ENCODE results near the gene ZMAT2.
"Not testable (repeated sequence)": the region's sequence is repeated elsewhere in the genome, so short reads cannot be mapped to it uniquely, and the experiment has no call there.

Gene ZMAT2

DNA sequence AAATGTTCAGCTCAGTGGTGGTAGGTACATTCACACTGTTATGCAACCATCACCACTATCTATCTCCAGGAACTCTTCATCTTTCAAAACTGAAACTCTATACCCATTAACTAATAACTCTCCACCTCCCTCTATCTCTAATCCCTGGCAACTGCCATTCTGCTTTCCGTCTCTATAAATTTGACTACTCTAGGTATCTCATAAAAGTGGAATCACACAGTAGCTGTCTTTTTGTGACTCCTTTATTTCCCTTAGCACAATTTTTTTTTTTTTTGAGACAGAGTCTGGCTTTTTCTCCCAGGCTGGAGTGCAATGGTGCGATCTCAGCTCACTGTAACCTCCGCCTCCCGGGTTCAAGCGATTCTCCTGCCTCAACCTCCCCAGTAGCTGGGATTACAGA is 21.1 kb downstream of the ZMAT2 start:
- not testable (repeated sequence) for H3K27ac Mint-ChIP-seq; H3K36me3 Mint-ChIP-seq; DNase-seq; H3K9me3 Mint-ChIP-seq; ATAC-seq (replicated peaks); H3K4me3 Mint-ChIP-seq
- Mint-ChIP-seq H3K4me1 (peaks cover 3 to 17% of the 10 kb centered on the region in 2 donors), H3K27me3 (peaks cover 11 to 47% of the 10 kb centered on the region in 2 donors)

DNA sequence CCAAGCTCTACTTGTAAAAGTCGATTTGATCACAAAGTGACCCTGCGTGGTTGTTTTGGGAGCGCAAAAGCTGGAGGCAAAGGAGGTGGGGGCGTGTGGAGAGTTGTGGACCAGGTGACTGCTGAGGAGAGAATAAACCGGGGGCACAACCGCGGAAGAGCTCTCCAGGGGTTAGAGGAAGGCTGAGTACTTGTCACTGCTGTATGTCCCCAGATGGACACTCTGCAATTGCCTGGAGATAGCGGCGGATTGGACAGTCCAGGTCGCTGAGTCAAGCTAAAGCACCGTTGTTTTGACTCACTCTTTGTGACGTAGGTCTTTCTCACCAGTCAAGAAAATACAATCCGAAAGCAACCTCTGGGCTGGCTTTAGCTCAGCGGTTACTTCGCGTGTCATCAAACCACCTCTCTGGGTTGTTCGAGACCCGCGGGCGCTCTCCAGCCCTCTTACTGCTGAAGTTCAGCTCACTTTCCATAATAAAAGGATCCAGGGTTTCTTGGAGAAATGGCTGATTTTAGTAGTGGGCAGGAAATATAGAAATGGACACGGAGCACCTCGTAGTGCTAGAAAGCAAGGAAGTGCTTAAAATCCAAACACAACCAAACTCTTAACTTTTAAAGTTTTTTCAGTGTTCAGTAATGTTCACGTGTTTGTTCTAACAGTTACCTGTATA is 25.7 kb downstream of the ZMAT2 start:
- ATAC-seq (replicated peaks) (peak; percentile 89 to 95), DNase-seq (peak; percentile 59)
- peak overlapping the region; percentile 58 to 60 for H3K4me3 Mint-ChIP-seq
- H3K36me3 Mint-ChIP-seq = peaks cover 0 to 3% of the 10 kb centered on the region in 2 donors
- H3K27me3 Mint-ChIP-seq = peaks cover 27 to 66% of the 10 kb centered on the region in 2 donors
- no peaks in the 10 kb centered on the region for H3K9me3 Mint-ChIP-seq
- peaks cover 3 to 9% of the 10 kb centered on the region in 2 donors for H3K4me1 Mint-ChIP-seq
- peak overlapping the region; percentile 96 for H3K27ac Mint-ChIP-seq

DNA sequence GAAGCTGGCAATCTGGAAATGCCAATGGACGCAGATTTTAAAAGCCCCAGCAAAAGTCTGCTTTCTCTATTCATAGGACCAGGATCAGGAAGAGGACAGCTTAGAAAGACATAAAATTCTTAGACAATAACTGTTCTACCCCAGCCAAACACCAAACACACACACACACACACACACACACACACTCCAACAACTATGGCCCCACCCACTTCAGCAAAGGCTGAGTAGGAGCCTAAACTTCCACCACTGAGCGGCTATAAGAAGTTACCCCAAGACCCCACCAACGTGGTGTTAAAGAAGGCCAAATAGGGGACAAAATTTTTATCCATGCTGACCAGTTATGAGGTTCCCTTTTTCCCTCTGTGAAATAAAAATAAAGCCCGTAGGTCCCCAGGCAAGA is 32.9 kb downstream of the ZMAT2 start:
- H3K36me3 Mint-ChIP-seq = no peaks in the 10 kb centered on the region
- no peaks in the 10 kb centered on the region for H3K4me1 Mint-ChIP-seq
- H3K27ac Mint-ChIP-seq = no peak overlapping the region
- ATAC-seq (replicated peaks) (no peak), DNase-seq (no peak)
- peaks cover 35 to 54% of the 10 kb centered on the region in 2 donors for H3K27me3 Mint-ChIP-seq
- no peak overlapping the region for H3K4me3 Mint-ChIP-seq
- H3K9me3 Mint-ChIP-seq = peaks cover 0 to 4% of the 10 kb centered on the region in 2 donors

DNA sequence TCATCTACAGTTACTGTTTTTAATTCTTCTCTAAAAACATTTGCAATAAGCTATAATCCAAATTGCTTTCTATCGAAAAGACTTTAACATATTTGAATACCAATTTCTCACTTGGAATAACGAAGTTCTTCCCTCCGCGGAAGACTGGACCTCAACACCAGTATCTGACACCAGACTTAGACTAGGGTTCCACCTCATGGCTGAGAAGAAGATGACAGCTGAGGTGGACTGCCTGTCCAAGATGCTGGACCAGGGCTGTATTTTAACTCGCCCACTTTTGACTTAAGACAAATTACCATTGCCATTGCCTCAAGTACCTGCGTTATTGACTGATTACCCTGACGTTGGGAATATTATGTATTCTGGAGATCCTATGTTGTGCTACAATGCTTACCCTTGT is 34.1 kb downstream of the ZMAT2 start:
- H3K9me3 Mint-ChIP-seq = peaks cover 0 to 4% of the 10 kb centered on the region in 2 donors
- no peaks in the 10 kb centered on the region for H3K36me3 Mint-ChIP-seq
- H3K27me3 Mint-ChIP-seq = peaks cover 30 to 48% of the 10 kb centered on the region in 2 donors
- H3K27ac Mint-ChIP-seq = no peak overlapping the region
- no peak overlapping the region for H3K4me3 Mint-ChIP-seq
- ATAC-seq (replicated peaks) = no peak
- DNase-seq = no peak
- H3K4me1 Mint-ChIP-seq = no peaks in the 10 kb centered on the region

DNA sequence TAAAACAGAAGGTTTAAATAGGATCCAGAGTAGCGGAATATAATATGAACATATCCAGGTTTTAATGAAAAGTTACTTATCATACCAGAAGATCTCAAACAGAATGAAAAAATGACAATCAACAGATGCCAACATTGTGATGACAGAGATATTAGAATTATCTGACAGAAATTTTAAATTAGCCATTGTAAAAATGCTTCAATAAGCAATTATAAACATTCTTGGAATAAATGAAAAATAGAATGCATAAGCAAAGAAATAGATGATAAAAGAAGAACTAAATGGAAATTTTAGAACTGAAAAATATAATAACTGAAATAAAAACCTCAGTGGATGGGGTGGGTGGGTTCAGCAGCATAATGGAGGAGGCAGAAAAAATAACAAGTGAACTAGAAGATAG is 37.2 kb downstream of the ZMAT2 start:
- DNase-seq (no peak), ATAC-seq (replicated peaks) (no peak)
- no peak overlapping the region for H3K27ac Mint-ChIP-seq
- H3K4me1 Mint-ChIP-seq = no peaks in the 10 kb centered on the region
- no peak overlapping the region for H3K4me3 Mint-ChIP-seq
- peaks cover 4 to 6% of the 10 kb centered on the region in 2 donors for H3K9me3 Mint-ChIP-seq
- H3K27me3 Mint-ChIP-seq = peaks cover 35 to 55% of the 10 kb centered on the region in 2 donors
- no peaks in the 10 kb centered on the region for H3K36me3 Mint-ChIP-seq

DNA sequence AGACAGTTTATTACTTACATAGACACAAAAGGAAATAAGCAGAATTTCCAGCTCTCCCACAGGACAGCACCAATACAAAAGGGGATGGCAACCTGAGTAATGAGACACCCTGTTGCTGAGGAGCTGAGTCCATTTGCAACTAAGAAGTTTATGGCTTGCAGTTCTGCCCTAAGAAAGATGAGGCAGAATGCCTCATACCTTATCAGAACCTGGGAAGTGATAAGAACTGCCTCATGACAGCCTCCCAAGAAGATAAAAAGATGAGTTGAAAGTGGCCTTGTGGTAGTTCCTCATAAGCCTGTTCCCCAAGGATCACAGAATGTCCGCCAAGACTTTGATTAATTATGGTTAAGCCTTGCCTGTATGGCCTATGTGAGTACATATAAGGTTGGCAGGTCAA is 41.7 kb downstream of the ZMAT2 start:
- no peak overlapping the region for H3K27ac Mint-ChIP-seq
- no peak overlapping the region for H3K4me3 Mint-ChIP-seq
- H3K4me1 Mint-ChIP-seq = no peaks in the 10 kb centered on the region
- ATAC-seq (replicated peaks) (no peak), DNase-seq (no peak)
- H3K36me3 Mint-ChIP-seq = no peaks in the 10 kb centered on the region
- H3K27me3 Mint-ChIP-seq = peaks cover 12 to 36% of the 10 kb centered on the region in 2 donors
- peaks cover 11 to 14% of the 10 kb centered on the region in 2 donors for H3K9me3 Mint-ChIP-seq

DNA sequence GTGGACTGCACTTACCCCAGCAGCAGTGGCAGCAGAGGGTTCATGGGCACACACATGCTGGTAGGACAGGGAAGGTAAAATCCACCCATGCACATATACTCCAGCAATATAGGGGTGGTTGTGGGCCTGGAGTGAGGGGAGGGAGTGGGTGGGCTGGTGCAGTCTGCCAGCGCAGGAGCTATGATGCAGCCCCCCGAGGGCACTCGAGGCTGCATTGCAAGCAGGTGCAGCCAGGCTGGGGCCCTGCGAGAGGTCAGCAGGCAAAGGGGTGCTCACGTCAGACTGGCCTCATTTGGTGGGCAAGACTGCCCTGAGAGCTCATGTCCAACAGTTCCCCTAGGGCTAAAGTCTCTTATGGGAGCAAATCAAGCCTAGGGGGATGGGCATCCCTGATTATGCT is 53.3 kb downstream of the ZMAT2 start:
- Mint-ChIP-seq H3K9me3 (peaks cover 52 to 71% of the 10 kb centered on the region in 2 donors), H3K27ac (no peak overlapping the region), H3K27me3 (peaks cover 0 to 9% of the 10 kb centered on the region in 2 donors), H3K4me3 (no peak overlapping the region), H3K4me1 (no peaks in the 10 kb centered on the region), H3K36me3 (peaks cover 10 to 27% of the 10 kb centered on the region in 2 donors)
- no peak for DNase-seq
- ATAC-seq (replicated peaks) = no peak

All from stimulated activated naive B cell treated with anti-CD40 and anti-IgM and Interleukin-4, amounts not matched to agents 10 μg/mL and 1 μg/mL and 100 μg/mL, for 72 hours (primary cell).